Loucy (cell line): ENCODE results near the gene RALGPS1.

ENCODE experiments used
- H2AFZ ChIP-seq: fragments of 200-600 bp; sonication (generic); 2 replicates; pipeline ENCODE4 v1.6.0; 2016; ENCODE audit warnings: antibody characterized with exemption, mild to moderate bottlenecking, low read length, moderate library complexity
- H3F3A ChIP-seq: fragments of 200-600 bp; 2 replicates; pipeline ENCODE4 v1.6.0; 2016; ENCODE audit warnings: antibody characterized with exemption, low read depth, mild to moderate bottlenecking
- H3K27me3 ChIP-seq: fragments of 200-600 bp; sonication (generic); 2 replicates; pipeline ENCODE4 v1.6.1; 2014; ENCODE audit warnings: low read length, mild to moderate bottlenecking; ENCODE audit not compliant: insufficient read depth, poor library complexity, severe bottlenecking
- H3K36me3 ChIP-seq: fragments of 200-600 bp; sonication (generic); 2 replicates; pipeline ENCODE4 v1.6.1; 2016; ENCODE audit warnings: low read length; ENCODE audit not compliant: insufficient read depth
- H3K4me1 ChIP-seq: fragments of 200-600 bp; sonication (generic); 2 replicates; pipeline ENCODE4 v1.5.1; 2014; ENCODE audit warnings: low read length, mild to moderate bottlenecking; ENCODE audit not compliant: insufficient read depth, poor library complexity, severe bottlenecking
- H3K4me2 ChIP-seq: fragments of 200-600 bp; sonication (generic); 2 replicates; pipeline ENCODE4 v1.6.0; 2014; ENCODE audit warnings: antibody characterized with exemption, low read length, low read depth, mild to moderate bottlenecking; ENCODE audit not compliant: poor library complexity, severe bottlenecking
- H3K4me3 ChIP-seq: fragments of 200-600 bp; sonication (generic); 2 replicates; pipeline ENCODE4 v1.5.1; 2014; ENCODE audit warnings: low read length, mild to moderate bottlenecking, mixed read lengths; ENCODE audit not compliant: poor library complexity, severe bottlenecking
- H3K79me2 ChIP-seq: fragments of 200-600 bp; sonication (generic); 2 replicates; pipeline ENCODE4 v1.6.1; 2014; ENCODE audit warnings: low read length; ENCODE audit not compliant: insufficient read depth
- H3K9ac ChIP-seq: fragments of 200-600 bp; sonication (generic); 2 replicates; pipeline ENCODE4 v1.6.0; 2014; ENCODE audit warnings: mild to moderate bottlenecking, low read depth, low read length, moderate library complexity; ENCODE audit not compliant: poor library complexity, severe bottlenecking
- H3K9me2 ChIP-seq: fragments of 200-600 bp; sonication (generic); replicated peaks from 2 replicates; pipeline ENCODE4 v1.6.1; 2016; ENCODE audit warnings: low read depth, low read length, mixed read lengths
- H3K9me3 ChIP-seq: fragments of 200-600 bp; sonication (generic); 2 replicates; pipeline ENCODE4 v1.6.1; 2014; ENCODE audit warnings: mild to moderate bottlenecking, antibody characterized with exemption, low read length, low read depth; ENCODE audit not compliant: insufficient read depth
- H4K20me1 ChIP-seq: fragments of 200-600 bp; sonication (generic); 2 replicates; pipeline ENCODE4 v1.6.0; 2014; ENCODE audit warnings: antibody characterized with exemption, low read length, mild to moderate bottlenecking; ENCODE audit not compliant: insufficient read depth, poor library complexity, severe bottlenecking
- CTCF ChIP-seq: fragments of 200-600 bp; sonication (generic); conservative IDR thresholded peaks from 2 replicates; pipeline ENCODE4 v1.5.1; 2014; ENCODE audit warnings: mild to moderate bottlenecking, antibody characterized with exemption, low read length
- EZH2phosphoT487 ChIP-seq: fragments of 200-600 bp; IDR thresholded peaks from 2 replicates; pipeline ENCODE4 v1.6.1; 2018; ENCODE audit warnings: antibody characterized with exemption, mild to moderate bottlenecking, moderate library complexity, borderline replicate concordance

Gene RALGPS1

DNA sequence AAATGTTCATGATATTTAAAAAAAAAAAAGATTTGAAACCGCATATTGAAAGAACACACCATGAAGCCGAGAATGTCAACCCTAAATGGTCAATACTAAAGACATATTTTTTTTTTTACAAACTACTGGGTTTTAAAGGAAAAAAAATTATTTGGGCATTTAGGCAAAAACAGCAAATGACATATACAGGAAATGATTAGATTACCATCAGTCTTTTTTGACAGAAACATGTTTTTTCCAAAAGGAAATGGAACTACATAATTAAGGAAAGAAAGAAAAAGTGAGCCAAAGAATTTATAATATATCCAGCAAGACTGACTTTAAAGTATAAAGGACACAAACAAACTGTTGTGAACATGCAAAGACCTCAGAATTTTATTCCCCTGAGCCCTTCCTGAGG, 56.7 kb downstream of the RALGPS1 start:
- Histone ChIP-seq H4K20me1 (no peaks in the 10 kb centered on the region), H3K4me2 (no peak overlapping the region), H3K4me3 (no peak overlapping the region), H3K9me3 (no peaks in the 10 kb centered on the region), H3F3A (no peaks in the 10 kb centered on the region), H3K4me1 (no peaks in the 10 kb centered on the region), H3K9me2 (no peaks in the 10 kb centered on the region), H3K36me3 (no peaks in the 10 kb centered on the region), H3K79me2 (no peaks in the 10 kb centered on the region), H2AFZ (no peak overlapping the region), H3K27me3 (no peaks in the 10 kb centered on the region), H3K9ac (no peak overlapping the region)
- TF ChIP-seq CTCF, result no peak
- TF ChIP-seq EZH2phosphoT487, result no peak

DNA sequence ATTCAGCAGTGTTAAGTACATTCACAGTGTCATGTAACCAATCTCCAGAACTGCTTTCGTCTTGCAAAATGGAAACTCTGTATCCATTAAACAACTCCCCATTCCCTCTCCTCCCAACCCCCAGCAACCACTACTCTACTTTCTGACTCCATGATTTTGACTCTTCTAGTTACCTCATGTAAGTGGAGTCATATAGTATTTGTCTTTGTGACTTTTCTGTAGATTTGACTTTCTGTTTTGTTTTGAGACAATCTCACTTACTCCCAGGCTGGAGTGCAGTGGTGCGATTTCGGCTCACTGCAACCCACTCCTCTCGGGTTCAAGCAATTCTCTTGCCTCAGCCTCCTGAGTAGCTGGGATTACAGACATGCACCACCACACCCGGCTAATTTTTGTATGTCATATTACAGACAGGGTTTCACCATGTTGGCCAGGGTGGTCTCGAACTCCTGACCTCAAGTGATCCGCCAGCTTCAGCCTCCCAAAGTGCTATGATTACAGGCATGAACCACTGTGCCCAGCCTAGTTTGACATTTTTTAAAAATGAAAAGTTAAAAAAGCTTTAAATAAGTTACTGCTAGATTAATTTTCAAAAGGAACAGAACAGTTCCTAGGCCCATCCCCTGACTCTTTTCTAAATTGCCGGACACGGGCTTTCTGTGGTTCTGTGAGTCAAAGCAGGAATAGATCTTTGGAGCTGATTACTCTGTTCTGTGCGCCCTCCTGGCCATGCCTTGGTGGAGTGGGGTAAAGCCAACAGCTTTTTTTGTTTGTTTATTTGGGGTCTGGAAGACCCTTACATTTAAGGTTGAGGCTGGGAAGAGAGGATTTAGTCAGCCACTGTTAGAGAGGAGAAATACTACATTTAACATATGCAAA, 59.3 kb downstream of the RALGPS1 start:
- H3F3A ChIP-seq, result no peaks in the 10 kb centered on the region
- H3K4me1 ChIP-seq, result no peaks in the 10 kb centered on the region
- H2AFZ ChIP-seq, result no peak overlapping the region
- no peak overlapping the region for H3K4me2 ChIP-seq
- H3K9me2 ChIP-seq, result no peaks in the 10 kb centered on the region
- no peaks in the 10 kb centered on the region for H3K36me3 ChIP-seq
- H3K9me3 ChIP-seq, result no peaks in the 10 kb centered on the region
- no peaks in the 10 kb centered on the region for H4K20me1 ChIP-seq
- no peaks in the 10 kb centered on the region for H3K27me3 ChIP-seq
- no peak overlapping the region for H3K4me3 ChIP-seq
- no peak for TF ChIP-seq EZH2phosphoT487
- no peak for TF ChIP-seq CTCF
- H3K9ac ChIP-seq, result no peak overlapping the region
- H3K79me2 ChIP-seq, result no peaks in the 10 kb centered on the region

- Histone ChIP-seq H3K36me3 (no peaks in the 10 kb centered on the region), H3K79me2 (no peaks in the 10 kb centered on the region), H3F3A (no peaks in the 10 kb centered on the region), H3K4me1 (no peaks in the 10 kb centered on the region), H3K9me3 (no peaks in the 10 kb centered on the region), H3K27me3 (peaks cover 3% of the 10 kb centered on the region), H3K4me3 (no peak overlapping the region), H2AFZ (no peak overlapping the region), H3K9me2 (no peaks in the 10 kb centered on the region), H3K9ac (no peak overlapping the region), H4K20me1 (no peaks in the 10 kb centered on the region), H3K4me2 (no peak overlapping the region)
- TF ChIP-seq EZH2phosphoT487 (no peak), CTCF (no peak)
Observed at GRCh38 chr9:126974594-126974993, 60.0 kb downstream of the RALGPS1 start.
